Measurements from ENCODE around the gene MKRN2.
A peak's percentile ranks its signal among the peaks of the same experiment; 100 is the strongest.
"Not testable (repeated sequence)": the region's sequence is repeated elsewhere in the genome, so short reads cannot be mapped to it uniquely, and the experiment has no call there.

Gene MKRN2

GRCh38 chr3:12556690-12557472 lies at the start of gene MKRN2:
TSS of gene MKRN2 (plus strand) at chr3:12557087. CDS start at chr3:12557151, 64 bp downstream.
- peak; percentile 51 for DNase-seq (ENCODE audit: low spot score)

GRCh38 chr3:12507591-12508281 lies 49.2 kb upstream of the MKRN2 start:
- DNase-seq (ENCODE audit: low spot score), result no peak

- no peak for DNase-seq (ENCODE audit: low spot score)
Observed at GRCh38 chr3:12508291-12508700, 48.6 kb upstream of the MKRN2 start.

- no peak for DNase-seq (ENCODE audit: low spot score)
Observed at GRCh38 chr3:12509466-12509865, 47.4 kb upstream of the MKRN2 start.

- no peak for DNase-seq (ENCODE audit: low spot score)
Observed at GRCh38 chr3:12512534-12513118, 44.3 kb upstream of the MKRN2 start.

GRCh38 chr3:12513694-12514446 lies 43.0 kb upstream of the MKRN2 start:
- no peak for DNase-seq (ENCODE audit: low spot score)

- no peak for DNase-seq (ENCODE audit: low spot score)
Observed at GRCh38 chr3:12515631-12516030, 41.3 kb upstream of the MKRN2 start.

- DNase-seq (ENCODE audit: low spot score), result no peak
Observed at GRCh38 chr3:12516873-12517272, 40.0 kb upstream of the MKRN2 start.

GRCh38 chr3:12518261-12519028 lies 38.4 kb upstream of the MKRN2 start:
- no peak for DNase-seq (ENCODE audit: low spot score)

GRCh38 chr3:12521010-12521409 lies 35.9 kb upstream of the MKRN2 start:
- no peak for DNase-seq (ENCODE audit: low spot score)

- DNase-seq (ENCODE audit: low spot score), result no peak
Observed at GRCh38 chr3:12522721-12523120, 34.2 kb upstream of the MKRN2 start.

GRCh38 chr3:12527757-12528143 lies 29.1 kb upstream of the MKRN2 start:
- DNase-seq (ENCODE audit: low spot score), result no peak

- DNase-seq (ENCODE audit: low spot score), result no peak
Observed at GRCh38 chr3:12532182-12532581, 24.7 kb upstream of the MKRN2 start.

GRCh38 chr3:12536423-12536822 lies 20.5 kb upstream of the MKRN2 start:
- no peak for DNase-seq (ENCODE audit: low spot score)

- DNase-seq (ENCODE audit: low spot score), result no peak
Observed at GRCh38 chr3:12541625-12542024, 15.3 kb upstream of the MKRN2 start.

- not testable (repeated sequence) for DNase-seq (ENCODE audit: low spot score)
Observed at GRCh38 chr3:12543497-12543896, 13.4 kb upstream of the MKRN2 start.

GRCh38 chr3:12544652-12545472 lies 12.0 kb upstream of the MKRN2 start:
- no peak for DNase-seq (ENCODE audit: low spot score)

- no peak for DNase-seq (ENCODE audit: low spot score)
Observed at GRCh38 chr3:12545473-12545791, 11.5 kb upstream of the MKRN2 start, which contains the start of gene MKRN2OS. TSS of gene MKRN2OS (minus strand) at chr3:12545499. CDS start at chr3:12545464, 35 bp downstream.

GRCh38 chr3:12549971-12550760 lies 6.7 kb upstream of the MKRN2 start:
- DNase-seq (ENCODE audit: low spot score), result peak; percentile 8

GRCh38 chr3:12553921-12554391 lies 2.9 kb upstream of the MKRN2 start:
- DNase-seq (ENCODE audit: low spot score), result no peak
